Trophoblast cell (in vitro differentiated cells and primary cell): Measurements from ENCODE around the gene SDHA.
"Not testable (repeated sequence)": the region's sequence is repeated elsewhere in the genome, so short reads cannot be mapped to it uniquely, and the experiment has no call there.

Experiments used
- DNase-seq, 2 donors: peaks; one replicate each; pipeline ENCODE4 v3.0.0-alpha.2; 2016
- H2AFZ ChIP-seq: 2 replicates; pipeline ENCODE4 v1.6.1; 2013; ENCODE audit warnings: low read length, moderate library complexity, mild to moderate bottlenecking; ENCODE audit not compliant: insufficient read depth, poor library complexity
- H2AK5ac ChIP-seq: 2 replicates; pipeline ENCODE4 v1.6.1; 2013; ENCODE audit warnings: mild to moderate bottlenecking, low read length
- H2BK120ac ChIP-seq: 2 replicates; pipeline ENCODE4 v1.6.1; 2013; ENCODE audit warnings: low read length, mild to moderate bottlenecking, moderate library complexity; ENCODE audit not compliant: insufficient read depth, poor library complexity
- H2BK12ac ChIP-seq: 2 replicates; pipeline ENCODE4 v1.6.1; 2013; ENCODE audit warnings: mild to moderate bottlenecking, low read length, moderate library complexity
- H2BK5ac ChIP-seq: 2 replicates; pipeline ENCODE4 v1.6.1; 2013; ENCODE audit warnings: low read length, low read depth, moderate library complexity, mild to moderate bottlenecking; ENCODE audit not compliant: poor library complexity
- H3K14ac ChIP-seq: 2 replicates; pipeline ENCODE4 v1.6.1; 2013; ENCODE audit warnings: mild to moderate bottlenecking, low read length
- H3K18ac ChIP-seq: 2 replicates; pipeline ENCODE4 v1.6.1; 2013; ENCODE audit warnings: mild to moderate bottlenecking, low read length
- H3K23ac ChIP-seq: 2 replicates; pipeline ENCODE4 v1.6.1; 2013; ENCODE audit warnings: low read length
- H3K27ac ChIP-seq: 2 replicates; pipeline ENCODE4 v1.5.1; 2013; ENCODE audit warnings: low read depth, mild to moderate bottlenecking, inconsistent platforms, low read length, moderate library complexity
- H3K27me3 ChIP-seq: 2 replicates; pipeline ENCODE4 v1.6.1; 2013; ENCODE audit warnings: inconsistent platforms, mild to moderate bottlenecking, low read length, moderate library complexity; ENCODE audit not compliant: insufficient read depth
- H3K36me3 ChIP-seq, 2 experiments: 1 replicate in 1 of 2; 2 replicates in 1 of 2; pipeline ENCODE4 v1.6.1; 2013; ENCODE audit warnings: low read length in 2 of 2, mild to moderate bottlenecking in 2 of 2, moderate library complexity in 1 of 2; ENCODE audit not compliant: insufficient read depth in 2 of 2, control insufficient read depth in 1 of 2
- H3K4ac ChIP-seq: 2 replicates; pipeline ENCODE4 v1.6.1; 2013; ENCODE audit warnings: low read depth, mild to moderate bottlenecking, low read length, moderate library complexity
- H3K4me1 ChIP-seq, 2 experiments: 1 replicate in 1 of 2; 2 replicates in 1 of 2; pipeline ENCODE4 v1.6.1; 2013; ENCODE audit warnings: low read length in 2 of 2, mild to moderate bottlenecking in 2 of 2, moderate library complexity in 1 of 2; ENCODE audit not compliant: insufficient read depth in 2 of 2, control insufficient read depth in 1 of 2
- H3K4me2 ChIP-seq: 2 replicates; pipeline ENCODE4 v1.6.1; 2013; ENCODE audit warnings: inconsistent platforms, mild to moderate bottlenecking, low read length, moderate library complexity
- H3K4me3 ChIP-seq: 2 replicates; pipeline ENCODE4 v1.5.1; 2013; ENCODE audit warnings: mild to moderate bottlenecking, low read depth, low read length, inconsistent platforms
- H3K79me1 ChIP-seq: one replicate; pipeline ENCODE4 v1.6.1; 2013; ENCODE audit warnings: low read length
- H3K79me2 ChIP-seq: 2 replicates; pipeline ENCODE4 v1.6.1; 2013; ENCODE audit warnings: low read length, mild to moderate bottlenecking; ENCODE audit not compliant: control insufficient read depth, insufficient read depth, poor library complexity
- H3K9ac ChIP-seq: 2 replicates; pipeline ENCODE4 v1.6.1; 2013; ENCODE audit warnings: mild to moderate bottlenecking, low read length
- H3K9me3 ChIP-seq: 2 replicates; pipeline ENCODE4 v1.6.1; 2013; ENCODE audit warnings: low read depth, mild to moderate bottlenecking, control low read depth, inconsistent platforms, low read length; ENCODE audit not compliant: insufficient read depth
- H4K12ac ChIP-seq: 2 replicates; pipeline ENCODE4 v1.6.1; 2013; ENCODE audit warnings: low read depth, mild to moderate bottlenecking, low read length, moderate library complexity
- H4K8ac ChIP-seq: 2 replicates; pipeline ENCODE4 v1.6.1; 2013; ENCODE audit warnings: low read depth, mild to moderate bottlenecking, low read length, moderate library complexity
- H4K91ac ChIP-seq: one replicate; pipeline ENCODE4 v1.6.1; 2013; ENCODE audit warnings: low read depth, mild to moderate bottlenecking, low read length, moderate library complexity
- WGBS: extraction: QIAGEN DNeasy Blood & Tissue Kit; methylation state at CpG from one replicate; pipeline ENCODE4 v1.1.7; 2013; ENCODE audit warnings: missing lambda C conversion rate; ENCODE audit not compliant: insufficient read length, insufficient coverage; ENCODE audit errors: extremely low coverage; 5-methylcytosine and 5-hydroxymethylcytosine counted together

The SDHA gene

GRCh38 chr5:251538-251937 is 33.4 kb downstream of the SDHA start:
- no CpG with 5 or more reads among the region's 8 CpGs for WGBS
- H3K36me3 ChIP-seq, result peaks cover 41 to 52% of the 10 kb centered on the region in 2 experiments
- H3K23ac ChIP-seq, H2BK5ac ChIP-seq, H3K18ac ChIP-seq, H2BK120ac ChIP-seq, H4K12ac ChIP-seq, H3K79me1 ChIP-seq, H2AK5ac ChIP-seq, H3K27ac ChIP-seq, H3K79me2 ChIP-seq, H3K4me1 ChIP-seq, H2BK12ac ChIP-seq, H3K27me3 ChIP-seq, H3K4me3 ChIP-seq, DNase-seq, H3K9ac ChIP-seq, H3K14ac ChIP-seq, H3K9me3 ChIP-seq, H4K8ac ChIP-seq, H3K4ac ChIP-seq, H4K91ac ChIP-seq, H3K4me2 ChIP-seq, H2AFZ ChIP-seq: not testable (repeated sequence)

DNA sequence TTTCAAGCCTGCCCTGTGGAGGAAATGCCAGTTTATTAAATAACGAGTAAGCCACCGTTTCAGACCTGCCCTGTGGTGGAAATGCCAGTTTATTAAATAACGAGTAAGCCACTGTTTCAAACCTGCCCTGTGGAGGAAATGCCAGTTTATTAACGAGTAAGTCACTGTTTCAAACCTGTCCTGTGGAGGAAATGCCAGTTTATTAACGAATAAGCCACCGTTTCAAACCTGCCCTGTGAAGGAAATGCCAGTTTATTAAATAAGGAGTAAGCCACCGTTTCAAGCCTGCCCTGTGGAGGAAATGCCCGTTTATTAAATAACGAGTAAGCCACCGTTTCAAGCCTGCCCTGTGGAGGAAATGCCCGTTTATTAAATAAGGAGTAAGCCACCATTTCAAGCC is 33.9 kb downstream of the SDHA start:
- not testable (repeated sequence) for H3K27ac ChIP-seq, H3K18ac ChIP-seq, H3K4ac ChIP-seq, H2BK120ac ChIP-seq, H2AK5ac ChIP-seq, H3K4me2 ChIP-seq, H4K8ac ChIP-seq, H2BK5ac ChIP-seq, H3K79me1 ChIP-seq, H3K9ac ChIP-seq, H3K4me1 ChIP-seq, H3K27me3 ChIP-seq, H4K12ac ChIP-seq, H3K23ac ChIP-seq, H3K14ac ChIP-seq, H3K4me3 ChIP-seq, H3K79me2 ChIP-seq, H3K9me3 ChIP-seq, H2BK12ac ChIP-seq, H2AFZ ChIP-seq, H4K91ac ChIP-seq, DNase-seq
- no CpG with 5 or more reads among the region's 11 CpGs for WGBS
- H3K36me3 ChIP-seq, result peaks cover 45 to 55% of the 10 kb centered on the region in 2 experiments

GRCh38 chr5:252546-252945 is 34.4 kb downstream of the SDHA start:
- H2AFZ ChIP-seq, result no peak overlapping the region
- H2BK5ac ChIP-seq, result no peak overlapping the region
- WGBS, result no CpG with 5 or more reads among the region's 10 CpGs
- no peaks in the 10 kb centered on the region for H3K79me1 ChIP-seq
- H2AK5ac ChIP-seq, result no peak overlapping the region
- H3K27me3 ChIP-seq, result no peaks in the 10 kb centered on the region
- H3K79me2 ChIP-seq, result no peaks in the 10 kb centered on the region
- H3K4me2 ChIP-seq, result no peak overlapping the region
- peaks cover 10% of the 10 kb centered on the region for H3K9me3 ChIP-seq
- no peak overlapping the region for H3K9ac ChIP-seq
- H4K12ac ChIP-seq, result no peak overlapping the region
- H3K36me3 ChIP-seq, result peaks cover 50 to 57% of the 10 kb centered on the region in 2 experiments
- H4K91ac ChIP-seq, result no peak overlapping the region
- H3K4ac ChIP-seq, result no peak overlapping the region
- H3K4me3 ChIP-seq, result no peak overlapping the region
- H3K18ac ChIP-seq, result no peak overlapping the region
- no peak overlapping the region for H3K23ac ChIP-seq
- DNase-seq, result no peak
- no peak overlapping the region for H3K27ac ChIP-seq
- H3K14ac ChIP-seq, result no peak overlapping the region
- H2BK12ac ChIP-seq, result no peak overlapping the region
- H2BK120ac ChIP-seq, result no peak overlapping the region
- H3K4me1 ChIP-seq, result no peaks in the 10 kb centered on the region
- H4K8ac ChIP-seq, result no peak overlapping the region

DNA sequence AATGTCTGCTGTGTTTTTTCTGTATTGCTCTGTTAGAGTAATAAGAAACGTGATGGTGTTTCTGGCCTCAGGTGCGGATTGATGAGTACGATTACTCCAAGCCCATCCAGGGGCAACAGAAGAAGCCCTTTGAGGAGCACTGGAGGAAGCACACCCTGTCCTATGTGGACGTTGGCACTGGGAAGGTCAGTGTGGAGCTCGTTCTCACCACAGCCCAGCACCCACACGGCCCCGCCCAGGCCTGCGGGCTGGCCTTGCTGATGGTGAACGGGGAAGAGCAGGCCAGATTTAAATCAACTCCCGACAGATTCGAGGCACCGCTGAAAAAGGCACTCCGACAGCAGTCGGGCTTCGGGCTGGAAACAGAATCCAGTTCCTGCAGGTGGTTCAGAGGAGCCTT is 36.2 kb downstream of the SDHA start:
- H3K4ac ChIP-seq, H3K9ac ChIP-seq, H3K4me3 ChIP-seq, H4K91ac ChIP-seq, H2AFZ ChIP-seq, H3K4me1 ChIP-seq, DNase-seq, H4K12ac ChIP-seq, H3K27me3 ChIP-seq, H3K79me2 ChIP-seq, H3K27ac ChIP-seq, H3K4me2 ChIP-seq, H3K18ac ChIP-seq, H3K23ac ChIP-seq, H4K8ac ChIP-seq, H3K79me1 ChIP-seq, H3K14ac ChIP-seq, H2BK12ac ChIP-seq, H2BK120ac ChIP-seq, H2BK5ac ChIP-seq, H2AK5ac ChIP-seq: not testable (repeated sequence)
- H3K9me3 ChIP-seq, result peaks cover 11% of the 10 kb centered on the region
- WGBS, result no CpG with 5 or more reads among the region's 15 CpGs
- H3K36me3 ChIP-seq, result peaks cover 50 to 53% of the 10 kb centered on the region in 2 experiments
